PC-9 (cell line): ENCODE measurements around the gene NINL.

ENCODE experiments used
- EZH2 ChIP-seq: fragments of 200-600 bp; sonication (generic); IDR thresholded peaks from 2 replicates; pipeline ENCODE4 v1.8.0; 2017; ENCODE audit warnings: antibody characterized with exemption, low read depth
- TF ChIP-seq, protein P1 (sequence below): fragments of 200-600 bp; sonication (generic); conservative IDR thresholded peaks from 2 replicates; pipeline ENCODE4 v1.6.1; 2017; ENCODE audit warnings: mixed run types, antibody characterized with exemption, mild to moderate bottlenecking, moderate library complexity

DNA sequence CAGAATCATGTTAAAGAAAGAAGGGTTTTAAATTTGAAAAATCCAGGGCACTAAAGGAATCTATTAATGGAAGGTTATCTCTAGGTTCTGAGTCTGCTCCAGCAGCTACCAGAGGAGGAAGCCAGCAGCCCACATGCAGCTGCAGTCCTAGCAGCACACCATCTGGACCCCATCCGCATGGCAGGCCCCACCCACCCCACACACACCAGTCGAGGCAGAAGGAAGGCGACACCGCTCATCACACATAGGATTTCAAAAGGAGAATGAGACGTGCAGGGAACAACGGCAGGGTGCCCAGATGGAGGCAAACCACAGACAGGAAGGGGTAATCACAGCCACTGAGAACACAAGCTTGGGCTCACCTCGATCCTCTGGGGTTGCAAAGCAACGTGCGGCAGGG lies 99.0 kb downstream of the NINL start:
- TF ChIP-seq EZH2: no peak
- TF ChIP-seq, protein P1, sequence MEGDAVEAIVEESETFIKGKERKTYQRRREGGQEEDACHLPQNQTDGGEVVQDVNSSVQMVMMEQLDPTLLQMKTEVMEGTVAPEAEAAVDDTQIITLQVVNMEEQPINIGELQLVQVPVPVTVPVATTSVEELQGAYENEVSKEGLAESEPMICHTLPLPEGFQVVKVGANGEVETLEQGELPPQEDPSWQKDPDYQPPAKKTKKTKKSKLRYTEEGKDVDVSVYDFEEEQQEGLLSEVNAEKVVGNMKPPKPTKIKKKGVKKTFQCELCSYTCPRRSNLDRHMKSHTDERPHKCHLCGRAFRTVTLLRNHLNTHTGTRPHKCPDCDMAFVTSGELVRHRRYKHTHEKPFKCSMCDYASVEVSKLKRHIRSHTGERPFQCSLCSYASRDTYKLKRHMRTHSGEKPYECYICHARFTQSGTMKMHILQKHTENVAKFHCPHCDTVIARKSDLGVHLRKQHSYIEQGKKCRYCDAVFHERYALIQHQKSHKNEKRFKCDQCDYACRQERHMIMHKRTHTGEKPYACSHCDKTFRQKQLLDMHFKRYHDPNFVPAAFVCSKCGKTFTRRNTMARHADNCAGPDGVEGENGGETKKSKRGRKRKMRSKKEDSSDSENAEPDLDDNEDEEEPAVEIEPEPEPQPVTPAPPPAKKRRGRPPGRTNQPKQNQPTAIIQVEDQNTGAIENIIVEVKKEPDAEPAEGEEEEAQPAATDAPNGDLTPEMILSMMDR: no peak
